ENCODE results near the gene POLR1E.
"Not testable (repeated sequence)": the region's sequence is repeated elsewhere in the genome, so short reads cannot be mapped to it uniquely, and the experiment has no call there.

The POLR1E gene

GRCh38 chr9:37465249-37466036 lies 20.3 kb upstream of the POLR1E start, which contains the start of gene ZBTB5:
Gene ZBTB5 (minus strand): TSS chr9:37465450. CDS start chr9:37442551, 22,899 bp downstream.
- peak; percentile 87 for FAIRE-seq

- FAIRE-seq, result no peak
These were observed 19.6 kb upstream of the POLR1E start for GRCh38 chr9:37466037-37466709.

- FAIRE-seq, result not testable (repeated sequence)
These were observed 18.2 kb upstream of the POLR1E start for GRCh38 chr9:37467530-37467929.

GRCh38 chr9:37468620-37469019 lies 17.1 kb upstream of the POLR1E start:
- no peak for FAIRE-seq

GRCh38 chr9:37471942-37472684 lies 13.6 kb upstream of the POLR1E start:
- FAIRE-seq, result no peak

GRCh38 chr9:37473982-37474381 lies 11.8 kb upstream of the POLR1E start:
- FAIRE-seq, result not testable (repeated sequence)

- no peak for FAIRE-seq
These were observed 11.3 kb upstream of the POLR1E start for GRCh38 chr9:37474438-37474837.

GRCh38 chr9:37476930-37477329 lies 8.8 kb upstream of the POLR1E start:
- no peak for FAIRE-seq

- FAIRE-seq, result not testable (repeated sequence)
These were observed 8.3 kb upstream of the POLR1E start for GRCh38 chr9:37477443-37477842.

GRCh38 chr9:37477987-37478619 lies 7.6 kb upstream of the POLR1E start:
- not testable (repeated sequence) for FAIRE-seq

GRCh38 chr9:37480759-37481158 lies 5.0 kb upstream of the POLR1E start:
- no peak for FAIRE-seq

- FAIRE-seq, result no peak
These were observed 488 bp downstream of the POLR1E start for GRCh38 chr9:37486256-37486615.

- FAIRE-seq, result no peak
These were observed 1.1 kb downstream of the POLR1E start for GRCh38 chr9:37486616-37487548.

GRCh38 chr9:37491939-37492338 lies 6.2 kb downstream of the POLR1E start:
- FAIRE-seq, result no peak

- FAIRE-seq, result no peak
These were observed 9.8 kb downstream of the POLR1E start for GRCh38 chr9:37495571-37495970.

- FAIRE-seq, result no peak
These were observed 10.3 kb downstream of the POLR1E start for GRCh38 chr9:37496020-37496419.

- FAIRE-seq, result no peak
These were observed 11.6 kb downstream of the POLR1E start for GRCh38 chr9:37497320-37497719.

- no peak for FAIRE-seq
These were observed 12.7 kb downstream of the POLR1E start for GRCh38 chr9:37498457-37498856.

- FAIRE-seq, result no peak
These were observed 13.5 kb downstream of the POLR1E start for GRCh38 chr9:37499297-37499696.

- no peak for FAIRE-seq
These were observed 16.3 kb downstream of the POLR1E start for GRCh38 chr9:37501957-37502596.

GRCh38 chr9:37503736-37504135 lies 18.0 kb downstream of the POLR1E start:
- no peak for FAIRE-seq

Data from colon (tissue), 2 donors.